GM12878 (cell line): ENCODE results near the gene ANKRD13C. TPM values are rescaled to one million over a fixed set of nuclear protein-coding genes. Genes with fewer than 3 reads are reported as not detected.

Experiments used
- ATAC-seq: fragments of 200-7000 bp; cut with Tn5 transposase; 3 replicates; pipeline ENCODE4 v1.9.1; 2020; ENCODE audit warnings: mild to moderate bottlenecking, moderate library complexity
- BruUV-seq: library from RNA; stranded (reverse); fragments of 400-500 nt; replicated peaks from 2 replicates; lab custom pipeline; 2021; lab: Mats Ljungman, UMichigan
- CTCF ChIA-PET: fragments of 300-600 bp; sonication (Branson Sonifier 250); formaldehyde crosslinking; extraction: SDS; loops from one replicate; lab custom pipeline; 2021; ENCODE audit warnings: inconsistent platforms; lab: Yijun Ruan, JAX
- POLR2A ChIA-PET: fragments of 350-600 bp; formaldehyde crosslinking; extraction: SDS; loops from one replicate; lab custom pipeline; 2021; ENCODE audit warnings: inconsistent platforms; lab: Charles Lee
- RAD21 ChIA-PET: fragments of 300-600 bp; sonication (Branson Sonifier 250); formaldehyde crosslinking; loops from one replicate; lab custom pipeline; 2023; ENCODE audit warnings: antibody characterized with exemption; ENCODE audit not compliant: unreplicated experiment; lab: Charles Lee
- SMC1A ChIA-PET: fragments of 300-600 bp; sonication (Branson Sonifier 250); formaldehyde crosslinking; loops from one replicate; lab custom pipeline; 2023; ENCODE audit not compliant: unreplicated experiment, uncharacterized antibody; lab: Charles Lee
- DNase-seq: peaks from one replicate; pipeline ENCODE4 v3.0.0-alpha.2; 2011; ENCODE audit warnings: low read depth, low spot score
- FAIRE-seq: peaks from 3 replicates; lab custom pipeline; 2011; peaks lifted over from hg19 to GRCh38; lab: Jason Lieb, UNC
- H2AFZ ChIP-seq: 2 replicates; pipeline ENCODE4 v1.6.0; 2011; ENCODE audit warnings: low read depth, low read length, control low read depth; ENCODE audit not compliant: control insufficient read depth
- H3K27ac ChIP-seq: 2 replicates; pipeline ENCODE4 v1.5.1; 2011; ENCODE audit warnings: control low read depth; ENCODE audit not compliant: control insufficient read depth, insufficient read depth
- H3K27me3 ChIP-seq, 2 experiments: replicated peaks in 1 of 2; 2 replicates each; pipeline versions ENCODE4 v1.6.0 to v1.6.1; 2011; ENCODE audit warnings: low read length in 1 of 2; ENCODE audit not compliant: control insufficient read depth in 2 of 2, insufficient read depth in 2 of 2
- H3K36me3 ChIP-seq, 2 experiments: 2 replicates each; pipeline ENCODE4 v1.5.1; 2011; ENCODE audit warnings: low read length in 1 of 2; ENCODE audit not compliant: control insufficient read depth in 2 of 2, insufficient read depth in 2 of 2
- H3K4me1 ChIP-seq: 2 replicates; pipeline ENCODE4 v1.6.1; 2011; ENCODE audit warnings: mild to moderate bottlenecking, low read length, moderate library complexity, mixed read lengths; ENCODE audit not compliant: control insufficient read depth, insufficient read depth
- H3K4me2 ChIP-seq: 2 replicates; pipeline ENCODE4 v1.6.0; 2011; ENCODE audit warnings: control low read depth; ENCODE audit not compliant: control insufficient read depth, insufficient read depth
- H3K4me3 ChIP-seq: fragments of 200-600 bp; sonication (generic); 2 replicates; pipeline ENCODE4 v1.5.1; 2016
- H3K79me2 ChIP-seq: 2 replicates; pipeline ENCODE4 v1.6.0; 2011; ENCODE audit warnings: low read length; ENCODE audit not compliant: control insufficient read depth, insufficient read depth
- H3K9ac ChIP-seq: 2 replicates; pipeline ENCODE4 v1.8.0; 2011; ENCODE audit warnings: low read length, control low read depth, mixed read lengths; ENCODE audit not compliant: control insufficient read depth, insufficient read depth
- H3K9me3 ChIP-seq: replicated peaks from 3 replicates; pipeline ENCODE4 v1.5.1; 2011; ENCODE audit warnings: mild to moderate bottlenecking, low read length; ENCODE audit not compliant: control insufficient read depth, insufficient read depth
- H4K20me1 ChIP-seq: 2 replicates; pipeline ENCODE4 v1.6.0; 2011; ENCODE audit not compliant: control insufficient read depth, insufficient read depth
- ASH2L ChIP-seq: fragments of 300-600, 200-600 bp; sonication (generic); IDR thresholded peaks from 2 replicates; pipeline ENCODE4 v1.6.1; 2017; ENCODE audit warnings: low read depth, mild to moderate bottlenecking, borderline replicate concordance
- BCL11A ChIP-seq: IDR thresholded peaks from 2 replicates; pipeline ENCODE4 v1.6.1; 2011; ENCODE audit warnings: low read depth, low read length
- BCLAF1 ChIP-seq: fragments of 450-650 bp; IDR thresholded peaks from 2 replicates; pipeline ENCODE4 v1.6.1; 2017; ENCODE audit warnings: antibody characterized with exemption, mild to moderate bottlenecking, moderate library complexity
- CBFB ChIP-seq: IDR thresholded peaks from 2 replicates; pipeline ENCODE4 v1.6.1; 2016; ENCODE audit warnings: antibody characterized with exemption, low read depth
- EP300 ChIP-seq, 2 experiments: fragments of 150-350 bp in 1 of 2; IDR thresholded peaks; 2 replicates each; pipeline ENCODE4 v1.6.1; 2011 to 2012; ENCODE audit warnings: low read depth in 2 of 2, low read length in 2 of 2, borderline replicate concordance in 1 of 2, improper control_type of control experiment in 1 of 2, inconsistent platforms in 1 of 2; ENCODE audit not compliant: control insufficient read depth in 1 of 2
- ESRRA ChIP-seq: IDR thresholded peaks from 2 replicates; pipeline ENCODE4 v1.6.1; 2012; ENCODE audit warnings: mild to moderate bottlenecking, low read length, improper control_type of control experiment
- GATAD2B ChIP-seq: fragments of 450-650 bp; conservative IDR thresholded peaks from 2 replicates; pipeline ENCODE4 v1.6.1; 2017; ENCODE audit warnings: low read depth, mild to moderate bottlenecking, moderate library complexity
- HCFC1 ChIP-seq: fragments of 150-350 bp; IDR thresholded peaks from 2 replicates; pipeline ENCODE4 v1.6.1; 2014; ENCODE audit warnings: low read length
- IRF3 ChIP-seq: fragments of 450-650 bp; IDR thresholded peaks from 2 replicates; pipeline ENCODE4 v1.6.1; 2014; ENCODE audit warnings: mild to moderate bottlenecking
- JUNB ChIP-seq: IDR thresholded peaks from 2 replicates; pipeline ENCODE4 v1.6.1; 2016; ENCODE audit warnings: antibody characterized with exemption, mild to moderate bottlenecking
- MTA2 ChIP-seq: fragments of 450-650 bp; IDR thresholded peaks from 2 replicates; pipeline ENCODE4 v1.6.1; 2016; ENCODE audit warnings: low read depth, mild to moderate bottlenecking, moderate library complexity
- NR2C1 ChIP-seq: fragments of 450-650 bp; IDR thresholded peaks from 2 replicates; pipeline ENCODE4 v1.6.1; 2017; ENCODE audit warnings: antibody characterized with exemption, mild to moderate bottlenecking, moderate library complexity
- PAX8 ChIP-seq: fragments of 450-650 bp; IDR thresholded peaks from 2 replicates; pipeline ENCODE4 v1.6.1; 2017; ENCODE audit warnings: mild to moderate bottlenecking, moderate library complexity
- POLR2A ChIP-seq: IDR thresholded peaks from 2 replicates; pipeline ENCODE4 v1.6.1; 2011; ENCODE audit warnings: low read depth, mild to moderate bottlenecking, low read length
- RAD51 ChIP-seq: fragments of 450-650 bp; IDR thresholded peaks from 2 replicates; pipeline ENCODE4 v1.6.1; 2016; ENCODE audit warnings: moderate library complexity, mild to moderate bottlenecking, inconsistent platforms
- RELA ChIP-seq: fragments of 450-650 bp; IDR thresholded peaks from 2 replicates; pipeline ENCODE4 v1.8.0; 2014; ENCODE audit warnings: borderline replicate concordance; ENCODE audit not compliant: partially characterized antibody
- SMC3 ChIP-seq: IDR thresholded peaks from 2 replicates; pipeline ENCODE4 v1.6.1; 2011; ENCODE audit warnings: low read length, improper control_type of control experiment, borderline replicate concordance
- SREBF1 ChIP-seq: IDR thresholded peaks from 2 replicates; pipeline ENCODE4 v1.6.1; 2012; ENCODE audit warnings: mild to moderate bottlenecking, low read length
- TCF7 ChIP-seq: IDR thresholded peaks from 2 replicates; pipeline ENCODE4 v1.6.1; 2014; ENCODE audit warnings: antibody characterized with exemption, borderline replicate concordance
- ZNF622 ChIP-seq: fragments of 450-650 bp; IDR thresholded peaks from 2 replicates; pipeline ENCODE4 v1.6.1; 2017; ENCODE audit warnings: mild to moderate bottlenecking, inconsistent platforms
- WGBS: methylation state at CpG from one replicate; pipeline ENCODE4 v1.1.6; 2016; ENCODE audit warnings: low lambda C conversion rate; ENCODE audit not compliant: insufficient replicate concordance, insufficient coverage; ENCODE audit errors: missing lambda C conversion rate; 5-methylcytosine and 5-hydroxymethylcytosine counted together
- in situ Hi-C: fragments of 300-500 bp; cut with MboI; formaldehyde crosslinking; loops from 9 replicates; pipeline ENCODE4 v1.14.3; 2018; ENCODE audit warnings: mixed read lengths
- intact Hi-C: fragments of 100-400 bp; cut with micrococcal nuclease; formaldehyde crosslinking; loops from one replicate; pipeline ENCODE4 v1.14.2; 2022; ENCODE audit not compliant: unreplicated experiment
- polyA plus RNA-seq, 11 experiments: library from polyadenylated mRNA; depleted of rRNA in 4 of 11; unstranded in 6 of 11; stranded (reverse) in 5 of 11; fragments of >200 nt; fragmentation: Nextera tagmentation in 4 of 11; fragmentation: Illumina TruSeq in 1 of 11; extraction: Ambion mirVana in 4 of 11; extraction: Trizol in 1 of 11; gene quantifications; 1 replicate in 1 of 11; 2 replicates in 10 of 11; pipeline versions ENCODE4 v1.2.1 to v1.2.3, GENCODE V29; 2011 to 2016; ENCODE audit warnings: inconsistent platforms in 2 of 11, missing spikeins in 2 of 11, low read depth in 1 of 11
- total RNA-seq, 4 experiments: library from RNA; depleted of rRNA in 3 of 4; stranded (reverse); fragments of >200 nt in 3 of 4; fragmentation: Illumina TruSeq in 1 of 4; extraction: Trizol in 1 of 4; gene quantifications; 2 replicates each; pipeline versions ENCODE4 v1.2.1 to v1.2.3, GENCODE V29; 2013 to 2021

ANKRD13C gene
- total and polyA plus RNA-seq, 10 of the 15 experiments (the other 5 are each of a cell fraction or from before 2014, with no cell fraction given), result 3.7 to 24.4 (median 14.1) TPM

- no peak for FAIRE-seq
- TF ChIP-seq TCF7, result peak; percentile 84
- TF ChIP-seq RELA, result no peak
- TF ChIP-seq SREBF1, result no peak
- TF ChIP-seq ASH2L, result no peak
- no peak for TF ChIP-seq MTA2
- TF ChIP-seq EP300 (IDR thresholded peaks at IDR 0.05; ENCODE audit: borderline replicate concordance in 1 of 2, control insufficient read depth in 1 of 2, low read depth in 2 of 2, low read length in 2 of 2), result peak; percentile 11 to 18; a peak in 1 of 4 replicates
- TF ChIP-seq POLR2A, result no peak
- TF ChIP-seq JUNB, result no peak
- no peak for TF ChIP-seq RAD51
- no peak for TF ChIP-seq ZNF622
- TF ChIP-seq IRF3, result no peak
- TF ChIP-seq NR2C1, result no peak
- no peak for TF ChIP-seq HCFC1
- TF ChIP-seq BCL11A, result peak; percentile 62; the same call in 1 of the 2 replicates
- 0 out of 2 replicates have a peak, but pooled peaks have one; percentile 15 for TF ChIP-seq GATAD2B
- no peak for TF ChIP-seq SMC3
- 0 out of 2 replicates have a peak, but pooled peaks have one; percentile 40 for TF ChIP-seq CBFB
- TF ChIP-seq ESRRA, result no peak
- TF ChIP-seq BCLAF1, result no peak
- TF ChIP-seq PAX8, result no peak
Observed at GRCh38 chr1:70353601-70354331, 756 bp downstream of the ANKRD13C start.

More at GRCh38 chr1:70353601-70354331, 756 bp downstream of the ANKRD13C start:
- SMC1A ChIA-PET, result interaction anchor here (1.1 to 2.1 kb wide), 8 partner anchors 38 to 220 kb away, joined by 3 to 16 read pairs (median 4); partner anchors contain the start of gene CTH
- DNase-seq (peak; percentile 13), ATAC-seq (peak; percentile 57)
- H3K27me3 ChIP-seq, result no peaks in the 10 kb centered on the region
- H4K20me1 ChIP-seq, result no peaks in the 10 kb centered on the region
- peak overlapping the region; percentile 84 for H3K4me2 ChIP-seq
- H3K9ac ChIP-seq, result peak overlapping the region; percentile 88
- H3K9me3 ChIP-seq, result no peaks in the 10 kb centered on the region
- no TSS peak for BruUV-seq
- no peaks in the 10 kb centered on the region; a peak in 1 of 4 replicates for H3K36me3 ChIP-seq
- peak overlapping the region; percentile 97 for H2AFZ ChIP-seq
- peak overlapping the region; percentile 88 for H3K4me3 ChIP-seq
- POLR2A ChIA-PET, result interaction anchor here (0.6 to 3.6 kb wide), 10 partner anchors 10 to 1860 kb away, joined by 3 to 32 read pairs (median 3); partner anchors contain the start of gene CTH
- 1% methylated on average over 34 of the region's 34 CpGs for WGBS
- peaks cover 60% of the 10 kb centered on the region for H3K79me2 ChIP-seq
- H3K27ac ChIP-seq, result peak overlapping the region; percentile 90
- CTCF ChIA-PET, result interaction anchor here (0.6 to 1.6 kb wide), 7 partner anchors 8 to 152 kb away, joined by 3 to 6 read pairs (median 3); partner anchors contain the start of gene CTH
- RAD21 ChIA-PET, result interaction anchor here (0.8 to 2.6 kb wide), 8 partner anchors 8 to 187 kb away, joined by 3 to 23 read pairs (median 4); partner anchors contain the start of gene CTH
- intact Hi-C loops (loop anchor here (2.0 to 5.0 kb wide), 3 partner anchors 57 to 146 kb away; partner anchors contain the start of genes CTH, LRRC40 and SRSF11), in situ Hi-C loops (no loop called here)
- peaks cover 6% of the 10 kb centered on the region; the same call in 1 of the 2 replicates for H3K4me1 ChIP-seq
